Measurements from ENCODE around the gene ADGRF3.

DNA sequence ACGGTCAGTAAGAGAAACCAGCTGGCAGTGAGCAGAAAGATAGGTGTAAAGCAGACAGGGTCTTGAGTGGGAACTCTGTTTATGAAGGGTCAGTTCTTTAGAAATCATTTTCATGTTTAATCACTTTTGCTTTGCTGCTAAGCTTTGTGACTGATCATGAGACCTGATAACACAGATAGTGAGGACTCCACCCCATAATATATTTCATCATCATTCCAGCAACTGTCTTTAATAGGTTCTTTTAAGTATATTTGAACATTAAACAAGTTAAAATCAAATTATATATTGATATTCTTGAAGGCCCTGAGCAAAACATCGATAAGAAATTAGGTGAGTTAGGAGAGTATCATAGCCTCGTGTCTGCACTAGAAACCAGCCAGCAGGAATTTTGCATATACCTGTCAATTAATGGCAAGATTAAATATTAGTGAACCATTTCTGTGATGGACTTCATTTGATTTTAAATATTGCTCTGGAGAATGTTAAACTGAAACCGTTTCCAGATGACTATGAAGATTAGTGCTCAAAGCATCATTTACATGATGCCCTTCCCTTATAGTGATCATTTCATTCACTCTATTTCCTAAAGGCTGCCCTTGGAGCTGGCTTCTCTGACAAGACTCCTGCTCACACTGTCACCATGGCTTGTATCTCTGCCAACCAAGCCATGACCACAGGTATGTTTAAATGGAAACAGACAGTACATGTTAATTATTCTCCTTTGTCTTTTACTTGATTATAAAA, 69.9 kb downstream of the ADGRF3 start:
- TF ChIP-seq, protein P1, sequence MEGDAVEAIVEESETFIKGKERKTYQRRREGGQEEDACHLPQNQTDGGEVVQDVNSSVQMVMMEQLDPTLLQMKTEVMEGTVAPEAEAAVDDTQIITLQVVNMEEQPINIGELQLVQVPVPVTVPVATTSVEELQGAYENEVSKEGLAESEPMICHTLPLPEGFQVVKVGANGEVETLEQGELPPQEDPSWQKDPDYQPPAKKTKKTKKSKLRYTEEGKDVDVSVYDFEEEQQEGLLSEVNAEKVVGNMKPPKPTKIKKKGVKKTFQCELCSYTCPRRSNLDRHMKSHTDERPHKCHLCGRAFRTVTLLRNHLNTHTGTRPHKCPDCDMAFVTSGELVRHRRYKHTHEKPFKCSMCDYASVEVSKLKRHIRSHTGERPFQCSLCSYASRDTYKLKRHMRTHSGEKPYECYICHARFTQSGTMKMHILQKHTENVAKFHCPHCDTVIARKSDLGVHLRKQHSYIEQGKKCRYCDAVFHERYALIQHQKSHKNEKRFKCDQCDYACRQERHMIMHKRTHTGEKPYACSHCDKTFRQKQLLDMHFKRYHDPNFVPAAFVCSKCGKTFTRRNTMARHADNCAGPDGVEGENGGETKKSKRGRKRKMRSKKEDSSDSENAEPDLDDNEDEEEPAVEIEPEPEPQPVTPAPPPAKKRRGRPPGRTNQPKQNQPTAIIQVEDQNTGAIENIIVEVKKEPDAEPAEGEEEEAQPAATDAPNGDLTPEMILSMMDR (IDR thresholded peaks at IDR 0.05) = no peak
- TF ChIP-seq EZH2 (IDR thresholded peaks at IDR 0.05; ENCODE audit: borderline replicate concordance, insufficient read depth, low read depth, low read length, poor library complexity, severe bottlenecking) = no peak
